HS-5 (cell line): ENCODE data around the gene ABCE1.
"Not testable (repeated sequence)": the region's sequence is repeated elsewhere in the genome, so short reads cannot be mapped to it uniquely, and the experiment has no call there.

Experiments
- DNase-seq: peaks from one replicate; pipeline ENCODE4 v3.0.0-alpha.2; 2012; ENCODE audit warnings: low read depth

ABCE1 gene

DNA sequence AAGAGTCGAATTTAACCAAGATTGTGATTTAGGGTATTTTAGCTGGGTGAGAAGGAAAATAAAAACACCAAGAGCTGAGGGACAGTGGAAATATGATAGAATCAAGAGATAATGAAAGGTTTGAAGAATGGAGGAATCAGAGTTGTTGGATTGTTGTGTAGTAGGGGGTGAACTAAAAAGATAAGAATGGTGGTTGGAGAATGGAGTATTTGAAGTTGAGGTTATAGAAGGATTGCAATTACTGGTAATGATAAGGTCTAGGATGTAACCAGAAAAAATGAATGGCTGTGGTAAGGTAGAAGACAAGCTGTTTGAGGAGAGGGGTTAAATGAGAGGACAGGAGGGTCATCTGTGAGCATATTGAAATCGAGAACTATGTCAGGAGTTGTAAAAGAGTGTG is 4.5 kb downstream of the ABCE1 start:
- DNase-seq = no peak

DNA sequence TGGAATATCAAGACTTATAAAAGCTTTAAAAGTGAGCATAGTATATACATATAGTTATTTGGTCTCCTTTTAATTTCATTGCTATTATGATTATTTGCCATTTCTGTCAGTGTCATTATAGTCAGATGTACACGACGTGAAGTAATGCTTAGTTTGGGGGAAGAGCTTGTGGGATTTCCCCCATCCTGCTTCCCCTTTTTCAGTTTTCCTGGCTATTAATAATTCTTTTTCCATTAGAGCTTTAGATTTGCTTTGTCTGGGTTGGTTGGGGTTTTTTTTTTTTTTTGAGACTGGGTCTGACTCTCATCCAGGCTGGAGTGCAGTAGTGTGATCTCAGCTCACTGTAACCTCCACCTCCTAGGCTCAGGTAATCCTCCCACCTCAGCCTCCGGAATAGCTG is 5.4 kb downstream of the ABCE1 start:
- no peak for DNase-seq

DNA sequence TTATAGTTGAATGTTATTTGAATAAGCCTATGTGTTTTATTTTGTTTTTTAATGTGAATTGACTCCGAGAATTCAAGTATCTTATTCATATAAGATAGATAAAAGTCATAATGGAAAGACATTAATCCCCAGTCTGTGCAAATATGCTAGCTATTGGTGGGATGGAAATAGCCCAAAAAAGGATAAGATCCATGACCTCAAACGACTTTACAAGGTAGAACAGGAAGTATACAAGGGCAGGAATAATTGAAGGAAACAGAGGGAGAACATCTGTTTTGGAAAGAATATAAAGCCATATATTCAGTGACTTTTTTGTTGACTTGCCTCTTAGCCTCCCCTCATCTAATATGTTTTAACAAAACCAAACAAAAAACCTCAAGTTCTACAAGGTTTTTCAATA is 9.0 kb downstream of the ABCE1 start:
- DNase-seq = no peak

DNA sequence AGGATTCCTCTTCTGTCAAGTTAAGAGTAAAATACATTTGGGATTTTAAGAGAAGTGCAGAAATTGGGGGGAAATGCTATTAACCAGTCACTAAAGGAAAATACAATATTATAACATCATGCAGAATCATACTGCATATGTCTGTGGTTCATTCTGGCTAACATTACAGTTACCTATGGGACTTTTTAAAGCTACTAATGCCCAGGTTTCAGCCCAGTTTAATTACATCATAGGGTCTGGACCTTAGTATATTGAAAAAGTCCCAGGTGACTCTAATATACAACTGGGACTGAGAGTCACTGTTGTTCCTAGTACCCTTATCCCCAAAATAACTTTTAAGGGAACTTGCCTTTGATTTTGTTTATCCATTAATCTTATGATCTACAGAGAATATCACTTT is 10.0 kb downstream of the ABCE1 start:
- DNase-seq = no peak

DNA sequence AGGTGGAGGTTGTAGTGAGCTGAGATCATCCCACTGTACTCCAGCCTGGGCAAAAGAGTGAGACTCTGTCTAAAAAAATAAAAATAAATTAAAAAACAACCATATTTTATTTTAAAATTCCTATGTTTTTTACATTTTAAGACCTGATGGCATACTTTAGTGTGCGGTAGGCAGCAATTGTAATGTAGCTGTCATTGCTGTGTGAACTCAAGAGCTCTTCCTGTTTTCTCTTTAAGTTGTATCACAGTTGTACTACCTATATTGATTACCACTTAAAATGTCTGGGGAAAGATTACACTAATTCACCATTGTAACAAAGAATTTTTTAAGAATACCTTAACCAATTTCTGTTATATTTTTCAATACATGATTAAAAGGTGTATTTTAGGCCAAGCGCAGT is 27.3 kb downstream of the ABCE1 start:
- no peak for DNase-seq

DNA sequence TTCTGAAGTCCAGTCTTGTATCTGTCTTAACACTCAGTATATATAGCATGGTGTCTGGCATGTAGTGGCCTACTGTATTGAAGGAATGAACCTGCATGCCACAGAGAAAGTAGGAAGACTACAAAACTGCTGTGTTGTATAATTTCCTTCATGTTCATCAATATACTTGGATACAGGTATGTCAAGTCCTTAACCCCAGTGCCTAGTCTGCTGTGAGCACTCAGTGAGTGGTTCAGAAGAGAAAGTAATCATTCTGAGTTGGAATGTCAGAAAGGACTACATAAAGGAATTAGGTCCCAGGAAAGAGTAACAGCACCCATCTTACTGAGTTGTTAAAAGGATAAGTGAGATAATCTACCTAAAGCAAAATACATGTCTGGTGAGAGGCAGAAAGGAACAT is 32.0 kb downstream of the ABCE1 start:
- no peak for DNase-seq

DNA sequence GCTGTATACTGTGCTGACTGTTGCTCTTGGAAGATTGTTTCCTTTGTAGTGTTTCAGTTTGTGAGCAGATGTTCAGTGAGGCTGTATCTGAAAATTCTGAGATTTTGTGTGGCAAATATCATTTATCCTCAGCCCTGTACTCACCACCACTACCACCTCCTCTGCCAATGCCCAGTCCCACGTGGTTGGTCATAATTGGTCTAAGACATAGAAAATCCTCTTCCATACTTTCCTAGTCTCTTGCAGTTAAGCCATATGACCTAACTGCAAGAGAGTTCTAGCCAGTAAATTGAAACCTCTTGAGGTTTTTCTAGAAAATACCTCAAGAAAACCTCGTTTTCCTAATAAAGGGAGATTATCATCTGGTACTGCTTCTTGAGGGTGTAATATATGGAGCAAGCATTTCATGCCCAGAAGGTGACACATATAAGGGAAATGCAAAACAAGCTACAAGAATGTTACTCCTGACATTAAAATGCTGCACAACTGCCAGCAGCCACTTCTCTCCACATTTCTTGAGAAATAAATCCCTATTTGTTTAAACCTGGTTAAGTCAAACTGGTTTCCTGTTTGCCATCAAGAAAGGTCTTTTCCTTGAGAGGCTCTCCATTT is 32.8 kb downstream of the ABCE1 start:
- DNase-seq = peak; percentile 68

DNA sequence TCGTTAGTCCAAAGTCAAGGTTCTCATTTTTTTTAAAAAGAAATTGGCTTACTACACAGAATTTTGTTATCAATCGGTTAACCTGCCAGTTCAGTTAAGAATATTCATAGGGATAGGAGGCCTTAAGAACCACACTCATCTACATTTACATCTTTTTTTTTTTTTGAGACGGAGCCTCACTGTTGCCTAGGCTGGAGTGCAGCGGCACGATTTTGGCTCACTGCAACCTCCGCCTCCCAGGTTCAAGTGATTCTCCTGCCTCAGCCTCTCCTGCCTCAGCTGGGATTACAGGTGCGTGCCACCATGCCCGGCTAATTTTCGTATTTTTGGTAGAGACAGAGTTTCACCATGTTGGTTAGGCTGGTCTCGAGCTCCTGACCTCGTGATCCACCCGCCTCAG is 33.7 kb downstream of the ABCE1 start:
- DNase-seq = no peak

DNA sequence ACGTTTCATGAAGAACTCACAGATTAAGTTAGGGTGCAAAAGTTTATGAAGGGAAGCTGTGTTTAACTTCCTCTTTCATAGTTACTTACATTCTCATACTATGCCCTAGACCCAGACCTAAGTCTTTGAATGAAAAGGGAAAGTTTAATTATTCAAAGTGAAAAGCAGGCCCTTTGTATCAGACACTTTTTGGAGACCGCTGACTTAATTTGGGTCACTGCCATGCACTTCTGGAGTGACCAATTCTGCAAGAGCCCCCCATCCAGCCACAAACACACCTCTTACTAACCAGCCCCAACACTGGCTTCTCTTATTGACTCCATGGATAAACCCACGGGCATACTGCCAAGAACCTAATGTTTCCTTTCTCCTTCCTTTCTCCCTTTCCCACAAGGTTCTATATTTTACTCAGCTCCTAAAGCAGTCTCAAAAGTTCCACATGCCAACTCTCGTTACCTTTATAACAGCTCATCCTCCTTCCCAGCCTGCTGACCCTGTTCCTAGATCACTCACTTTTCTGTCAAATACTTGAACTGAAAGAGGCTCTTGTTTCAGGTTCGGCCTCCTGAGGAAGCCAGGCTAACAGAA is 34.5 kb downstream of the ABCE1 start:
- no peak for DNase-seq

DNA sequence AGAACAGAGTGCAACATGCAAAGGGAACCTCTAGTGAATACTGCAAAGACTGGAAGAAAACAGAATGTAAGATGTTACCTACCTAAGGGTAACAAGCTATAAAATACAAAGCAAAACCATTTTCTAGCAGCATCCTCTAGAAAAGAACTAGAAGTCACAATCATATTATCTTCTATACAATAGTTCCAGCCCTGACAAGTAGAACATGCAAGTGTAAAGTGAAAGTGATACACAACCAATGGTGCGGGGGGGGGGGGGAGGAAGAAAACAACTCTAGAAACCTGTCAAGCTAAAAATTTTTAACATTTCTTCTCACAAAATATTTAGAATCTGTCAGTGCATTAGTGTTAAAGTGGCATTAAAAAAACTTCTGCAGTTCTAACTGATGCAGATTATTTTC is 38.1 kb downstream of the ABCE1 start:
- not testable (repeated sequence) for DNase-seq

DNA sequence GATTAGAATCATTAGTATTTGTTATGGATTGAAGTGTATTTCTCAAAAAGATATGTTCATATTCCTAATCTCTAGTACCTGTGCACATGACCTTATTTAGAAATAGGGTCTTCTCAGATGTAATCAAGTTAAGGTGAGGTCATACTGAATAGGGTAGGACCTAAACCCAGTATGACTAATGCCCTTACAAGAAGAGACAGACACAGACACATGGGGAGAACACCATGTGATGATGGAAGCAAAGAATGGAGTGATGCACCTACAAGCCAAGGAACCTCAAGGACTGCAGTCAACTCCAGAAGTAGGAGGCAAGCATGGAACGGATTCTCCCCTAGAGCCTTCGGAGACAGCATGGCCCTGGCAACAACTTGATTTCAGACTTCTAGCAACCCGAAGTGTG is 50.9 kb downstream of the ABCE1 start:
- DNase-seq = no peak

DNA sequence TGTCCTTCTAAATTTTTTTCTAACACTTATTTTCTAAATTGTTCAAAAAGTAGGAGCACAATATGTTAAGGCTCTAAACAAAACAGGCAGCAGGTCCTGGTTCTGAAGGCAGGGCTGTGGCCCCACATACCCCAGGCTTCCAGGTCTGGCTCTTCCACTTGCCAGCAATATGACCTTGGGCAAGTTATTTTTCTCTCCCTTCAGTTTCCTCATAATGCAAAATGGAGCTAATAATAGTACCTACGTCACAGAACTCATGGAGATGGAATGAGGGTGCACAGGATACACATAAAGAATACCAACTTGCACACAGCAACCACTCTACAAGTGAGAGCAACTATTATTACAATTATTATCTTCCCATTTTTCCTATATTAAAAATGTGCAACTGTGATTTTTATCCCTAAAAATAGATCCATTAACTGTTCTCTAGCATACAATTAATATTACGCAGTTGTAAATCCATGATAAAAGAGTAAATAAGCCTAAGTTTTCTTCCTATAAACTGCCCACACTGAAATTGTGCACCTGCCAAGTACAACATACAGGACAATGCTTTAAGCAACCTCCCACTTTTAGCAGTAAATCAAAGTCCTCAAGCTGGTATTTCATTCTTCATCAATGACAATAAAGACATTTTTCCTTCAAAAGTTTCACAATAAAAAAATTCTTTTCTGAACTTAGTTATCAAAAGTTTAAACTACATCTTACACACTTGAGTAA is 55.2 kb downstream of the ABCE1 start:
- DNase-seq = no peak

DNA sequence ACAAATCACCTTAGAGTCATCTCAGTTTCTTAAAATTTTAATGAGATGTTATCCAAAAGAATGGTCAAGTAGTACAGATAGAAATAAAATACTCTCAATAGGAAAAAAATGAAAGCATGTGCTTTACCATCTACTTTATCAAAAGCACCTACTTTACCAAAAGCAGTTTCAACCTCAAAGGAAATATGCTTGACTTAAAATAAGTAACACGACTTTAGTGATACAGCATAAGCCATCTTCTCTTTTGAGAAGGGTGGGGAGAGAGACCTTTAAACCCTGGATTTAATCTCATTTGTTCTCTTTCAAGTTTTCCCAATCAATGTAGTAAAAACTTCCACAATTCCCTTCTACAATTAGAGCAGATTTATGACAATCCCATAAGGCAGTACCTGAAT is 55.8 kb downstream of the ABCE1 start:
- no peak for DNase-seq

DNA sequence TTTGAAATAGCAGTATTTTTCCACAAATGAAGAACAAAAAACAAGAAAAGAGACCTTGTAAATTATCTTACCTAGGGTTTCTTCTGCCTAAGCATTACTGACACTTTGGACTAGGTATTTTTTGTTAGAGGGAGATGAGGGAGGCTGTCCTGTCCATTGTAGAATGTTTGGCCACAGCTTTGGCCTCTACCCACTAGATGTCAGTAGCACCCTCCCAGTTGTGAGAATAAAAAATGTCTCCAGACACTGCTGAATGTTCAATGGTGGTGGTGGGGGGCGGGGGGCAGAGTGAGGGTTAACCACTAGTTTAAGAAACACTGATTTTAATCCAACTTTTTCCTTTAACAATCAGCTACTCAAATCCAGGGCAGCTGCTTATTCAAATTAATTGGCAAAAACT is 56.5 kb downstream of the ABCE1 start:
- no peak for DNase-seq

DNA sequence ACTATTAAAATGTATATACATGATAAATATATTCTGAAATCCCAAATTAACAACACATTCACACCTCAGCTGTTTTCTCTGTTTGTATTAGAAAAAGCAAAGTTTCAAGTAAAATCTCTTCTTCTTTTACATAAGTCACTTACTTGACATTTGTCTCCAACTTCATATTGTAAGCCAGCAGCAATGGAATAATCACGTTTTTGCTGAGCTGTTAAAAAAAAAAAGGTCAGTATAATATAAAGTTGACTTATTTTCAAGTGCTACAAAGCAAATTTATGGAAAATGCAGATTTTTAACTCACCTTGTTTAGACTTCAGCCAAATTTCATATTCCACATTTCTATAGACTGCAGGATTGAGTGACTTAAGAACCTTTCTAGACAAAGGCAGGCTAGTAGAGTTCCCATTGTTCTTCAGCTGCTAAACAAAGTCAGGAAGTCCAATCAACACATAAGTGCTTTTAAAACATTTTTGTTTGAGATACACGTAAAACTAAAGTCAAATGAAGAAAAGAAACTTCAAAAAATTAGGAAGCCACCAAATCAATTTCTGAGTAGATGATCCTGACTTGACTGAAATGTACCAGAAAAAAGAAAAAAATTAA is 57.3 kb downstream of the ABCE1 start:
- DNase-seq = no peak

DNA sequence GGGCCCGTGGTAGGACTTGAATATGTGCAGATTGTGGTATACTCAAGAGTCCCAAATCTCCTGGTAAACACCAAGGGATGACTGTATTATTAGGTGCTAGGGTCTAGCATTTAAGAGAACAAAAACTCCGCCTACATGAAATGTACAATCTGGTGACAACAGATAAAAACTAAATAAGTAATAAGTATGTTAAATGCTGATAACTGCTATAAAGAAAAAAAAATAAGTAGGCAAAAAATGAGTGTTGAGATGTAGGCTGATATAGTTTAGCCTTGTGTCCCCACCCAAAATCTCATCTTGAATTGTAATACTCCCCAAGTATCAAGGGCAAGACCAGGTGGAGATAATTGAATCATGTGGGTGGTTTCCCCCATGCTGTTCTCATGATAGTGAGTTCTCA is 58.9 kb downstream of the ABCE1 start:
- no peak for DNase-seq

DNA sequence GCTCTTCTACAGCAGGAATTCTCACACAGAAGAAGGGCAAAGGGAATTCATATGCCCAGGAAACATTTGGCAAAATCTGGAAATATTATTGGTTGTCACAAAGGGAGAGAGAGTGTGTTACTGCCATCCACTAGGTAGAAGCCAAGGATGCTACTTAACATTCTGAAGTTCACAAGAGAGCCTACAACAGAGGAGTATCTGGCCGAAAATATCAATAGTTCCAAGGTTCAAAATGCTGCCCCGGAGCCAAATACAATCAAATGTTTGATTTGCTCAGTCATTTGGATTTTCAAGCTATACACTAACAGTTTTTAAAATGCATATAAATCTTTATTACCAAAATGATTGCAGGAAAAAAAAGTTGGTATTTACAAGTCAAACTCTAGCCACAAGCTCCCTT is 63.4 kb downstream of the ABCE1 start:
- no peak for DNase-seq

DNA sequence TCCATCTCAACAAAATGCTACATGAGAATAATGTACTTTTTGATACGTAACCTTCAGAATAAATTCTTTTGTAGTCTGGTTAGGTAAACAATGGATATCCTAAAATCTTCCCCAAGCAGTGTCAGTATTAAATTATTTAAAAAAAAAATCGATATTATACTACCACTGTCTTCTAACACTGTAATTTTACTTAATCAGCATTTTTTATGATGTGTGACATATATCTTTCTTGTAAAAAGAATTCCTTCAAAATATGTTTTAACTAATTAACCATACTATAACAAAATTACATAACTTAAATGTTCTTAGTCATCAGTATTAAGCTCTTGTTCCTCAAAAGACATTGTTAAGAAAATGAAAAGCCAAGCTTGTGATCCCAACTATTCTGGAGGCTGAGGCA is 69.8 kb downstream of the ABCE1 start:
- DNase-seq = no peak

DNA sequence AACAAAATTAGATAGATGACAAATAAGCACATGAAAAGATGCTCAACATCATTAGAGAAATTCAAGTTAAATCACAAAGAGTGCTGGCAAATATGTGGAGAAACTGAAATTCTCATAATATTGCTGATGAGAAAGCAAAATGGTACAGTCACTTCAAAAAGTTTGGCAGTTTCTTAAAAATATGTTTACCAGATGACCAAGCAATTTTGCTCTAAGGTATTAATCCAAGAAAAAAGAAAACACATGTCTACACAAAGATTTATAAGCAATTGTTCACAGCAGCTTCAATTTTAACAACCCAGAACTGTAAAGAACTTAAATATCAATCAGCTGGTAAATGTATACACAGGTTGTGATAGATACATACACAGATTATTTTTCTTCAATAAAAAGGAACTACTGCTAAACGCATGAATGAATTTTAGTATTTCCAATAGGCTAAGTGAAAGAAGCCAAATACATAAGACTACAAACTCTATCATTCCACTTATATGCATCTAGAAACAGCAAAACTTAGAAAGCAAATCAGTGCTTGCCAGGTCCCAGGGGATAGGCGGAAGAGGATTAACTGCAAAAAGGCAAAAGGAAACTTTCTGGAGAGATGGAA is 70.6 kb downstream of the ABCE1 start:
- no peak for DNase-seq

DNA sequence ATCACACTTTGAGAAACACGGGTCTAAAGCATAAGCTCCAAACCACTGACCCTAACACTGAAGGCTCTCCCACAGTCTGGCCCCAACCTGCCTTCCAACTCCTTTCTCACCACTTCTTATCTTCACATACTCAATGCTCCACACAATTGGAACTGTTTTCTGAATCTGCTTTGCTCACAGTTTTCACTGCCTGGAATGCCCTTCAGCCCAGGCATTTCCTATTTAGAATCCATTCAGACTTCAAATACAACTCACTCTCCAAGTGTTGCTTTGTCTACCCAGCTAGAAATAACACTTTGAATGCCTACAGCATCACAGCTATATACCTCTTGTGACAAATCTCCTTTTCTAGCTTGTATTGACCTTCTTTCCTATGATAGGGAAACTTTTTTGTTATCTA is 72.1 kb downstream of the ABCE1 start:
- DNase-seq = no peak

DNA sequence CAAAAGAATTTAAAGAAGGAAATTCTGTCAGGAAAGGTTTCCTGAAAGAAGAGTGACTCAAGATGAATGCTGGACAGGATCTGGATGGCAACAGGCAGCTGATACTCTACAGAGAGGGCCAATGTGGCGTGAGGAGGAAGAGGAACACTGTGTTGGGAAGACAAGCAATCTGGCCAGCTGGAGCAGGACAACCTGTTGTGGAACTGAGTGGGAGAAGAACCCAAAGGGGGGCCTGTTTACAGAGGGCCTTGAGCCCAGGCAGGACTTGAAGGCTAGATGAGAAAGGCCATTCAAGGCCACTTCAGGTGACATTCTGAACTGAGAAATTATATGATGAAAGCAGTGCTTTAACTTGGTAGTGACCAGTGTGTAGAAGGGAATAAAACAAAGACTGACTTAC is 73.8 kb downstream of the ABCE1 start:
- DNase-seq = no peak

DNA sequence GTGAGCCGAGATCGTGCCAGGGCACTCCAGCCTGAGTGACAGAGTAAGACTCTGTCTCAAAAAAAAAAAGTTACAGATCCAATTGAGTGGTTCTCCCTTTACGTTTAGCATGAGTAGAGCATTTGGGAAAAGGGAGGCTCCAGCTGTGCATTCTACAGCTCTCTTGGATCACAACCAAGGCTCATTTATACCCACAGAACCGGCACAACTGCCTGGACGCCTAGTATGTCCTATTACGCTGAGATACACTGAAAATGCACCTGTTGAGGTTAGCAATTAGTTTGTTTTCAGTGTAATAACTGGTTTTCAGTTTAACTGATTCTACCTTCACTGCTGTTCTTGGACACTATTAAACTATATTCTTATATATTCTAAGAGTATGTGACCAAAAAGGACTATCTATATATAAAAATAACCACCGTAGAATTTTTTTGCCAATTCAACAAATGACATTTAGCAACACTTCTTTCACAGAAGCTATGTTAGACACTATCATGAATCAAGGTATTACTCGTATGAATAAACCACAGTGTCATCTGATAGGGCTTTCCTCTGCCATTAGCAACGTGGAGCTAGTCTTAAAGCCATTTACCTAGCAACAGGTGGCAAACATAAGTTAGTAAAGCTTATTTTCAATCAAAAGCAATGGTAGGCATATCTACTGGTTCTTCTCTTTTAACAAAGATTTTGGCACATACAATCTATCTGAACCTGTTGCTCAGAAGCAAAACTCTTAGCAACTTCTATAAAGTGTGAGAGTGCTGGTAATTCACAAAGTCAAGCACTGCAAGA is 78.7 kb downstream of the ABCE1 start:
- DNase-seq = no peak
